Renal cortical epithelial cell (primary cell): ENCODE results near the gene CFAP20DC. TPM values are rescaled to one million over a fixed set of nuclear protein-coding genes. Genes with fewer than 3 reads are reported as not detected.
"Not testable (repeated sequence)": the region's sequence is repeated elsewhere in the genome, so short reads cannot be mapped to it uniquely, and the experiment has no call there.

Source experiments
- DNase-seq: peaks from one replicate; pipeline ENCODE4 v3.0.0-alpha.2; 2011; ENCODE audit warnings: low read depth
- total RNA-seq: library from RNA; depleted of rRNA; stranded (reverse); fragments of >200 nt; gene quantifications from 2 replicates; pipeline ENCODE4 v1.2.3, GENCODE V29; 2014

CFAP20DC gene
- total RNA-seq, 1 donor from 2014 or later: 3.5 TPM

GRCh38 chr3:59023612-59024011, 26.2 kb downstream of the CFAP20DC start:
- DNase-seq: no peak

- DNase-seq: peak; percentile 98
These were observed 32.2 kb downstream of the CFAP20DC start for GRCh38 chr3:59017617-59017984.

GRCh38 chr3:59016930-59017616, 32.8 kb downstream of the CFAP20DC start:
- peak; percentile 96 for DNase-seq

- no peak for DNase-seq
These were observed 36.2 kb downstream of the CFAP20DC start for GRCh38 chr3:59013611-59014010.

GRCh38 chr3:59006634-59007517, 42.9 kb downstream of the CFAP20DC start:
- peak; percentile 89 for DNase-seq

- no peak for DNase-seq
These were observed 48.1 kb downstream of the CFAP20DC start for GRCh38 chr3:59001675-59002074.

GRCh38 chr3:58999774-59000160, 50.1 kb downstream of the CFAP20DC start:
- no peak for DNase-seq

GRCh38 chr3:58999134-58999773, 50.6 kb downstream of the CFAP20DC start:
- DNase-seq: peak; percentile 59

- DNase-seq: peak; percentile 99
These were observed 51.2 kb downstream of the CFAP20DC start for GRCh38 chr3:58998476-58999117.

- DNase-seq: no peak
These were observed 53.1 kb downstream of the CFAP20DC start for GRCh38 chr3:58996730-58997129.

- DNase-seq: peak; percentile 83
These were observed 55.0 kb downstream of the CFAP20DC start for GRCh38 chr3:58994746-58995330.

GRCh38 chr3:58993547-58993946, 56.3 kb downstream of the CFAP20DC start:
- DNase-seq: no peak

- no peak for DNase-seq
These were observed 58.2 kb downstream of the CFAP20DC start for GRCh38 chr3:58991623-58992022.

GRCh38 chr3:58991026-58991425, 58.8 kb downstream of the CFAP20DC start:
- DNase-seq: no peak

GRCh38 chr3:58989955-58990354, 59.9 kb downstream of the CFAP20DC start:
- DNase-seq: no peak

GRCh38 chr3:58989163-58989562, 60.7 kb downstream of the CFAP20DC start:
- DNase-seq: peak; percentile 49

GRCh38 chr3:58988041-58988440, 61.8 kb downstream of the CFAP20DC start:
- DNase-seq: no peak

- DNase-seq: no peak
These were observed 63.2 kb downstream of the CFAP20DC start for GRCh38 chr3:58986654-58987053.

GRCh38 chr3:58979840-58980239, 70.0 kb downstream of the CFAP20DC start:
- DNase-seq: no peak

GRCh38 chr3:58973796-58974195, 76.0 kb downstream of the CFAP20DC start:
- peak; percentile 62 for DNase-seq

GRCh38 chr3:58967866-58968265, 82.0 kb downstream of the CFAP20DC start:
- not testable (repeated sequence) for DNase-seq

- DNase-seq: no peak
These were observed 84.0 kb downstream of the CFAP20DC start for GRCh38 chr3:58965865-58966264.
